IMR-90 (cell line): Measurements from ENCODE around the gene ZNF827.

Experiments
- BHLHE40 ChIP-seq: fragments of 150-350 bp; IDR thresholded peaks from 2 replicates; pipeline ENCODE4 v1.6.1; 2016; ENCODE audit warnings: mild to moderate bottlenecking, low read depth, low read length
- CEBPB ChIP-seq: IDR thresholded peaks from 2 replicates; pipeline ENCODE4 v1.6.1; 2012; ENCODE audit warnings: low read depth, low read length, improper control_type of control experiment
- CTCF ChIP-seq: conservative IDR thresholded peaks from 2 replicates; pipeline ENCODE4 v1.5.1; 2012; ENCODE audit warnings: mild to moderate bottlenecking, low read depth, low read length, improper control_type of control experiment
- MAFK ChIP-seq: IDR thresholded peaks from 2 replicates; pipeline ENCODE4 v1.6.1; 2012; ENCODE audit warnings: low read depth, low read length, improper control_type of control experiment
- MXI1 ChIP-seq: IDR thresholded peaks from 2 replicates; pipeline ENCODE4 v1.6.1; 2012; ENCODE audit warnings: low read depth, mild to moderate bottlenecking, low read length, moderate library complexity, borderline replicate concordance
- POLR2A ChIP-seq: IDR thresholded peaks from 2 replicates; pipeline ENCODE4 v1.6.1; 2012; ENCODE audit warnings: mild to moderate bottlenecking, low read depth, low read length
- RAD21 ChIP-seq: IDR thresholded peaks from 2 replicates; pipeline ENCODE4 v1.6.1; 2012; ENCODE audit warnings: low read length, improper control_type of control experiment
- RCOR1 ChIP-seq: IDR thresholded peaks from 2 replicates; pipeline ENCODE4 v1.6.1; 2012; ENCODE audit warnings: mild to moderate bottlenecking, low read length, improper control_type of control experiment; ENCODE audit not compliant: insufficient replicate concordance
- RFX5 ChIP-seq: IDR thresholded peaks from 2 replicates; pipeline ENCODE4 v1.8.0; 2012; ENCODE audit warnings: low read depth, mild to moderate bottlenecking, low read length, moderate library complexity
- SMC3 ChIP-seq: fragments of 150-350 bp; IDR thresholded peaks from 2 replicates; pipeline ENCODE4 v1.6.1; 2016; ENCODE audit warnings: low read depth, mild to moderate bottlenecking, antibody characterized with exemption, low read length, moderate library complexity
- USF2 ChIP-seq: fragments of 150-350 bp; IDR thresholded peaks from 2 replicates; pipeline ENCODE4 v1.6.1; 2017; ENCODE audit warnings: mild to moderate bottlenecking, antibody characterized with exemption, low read length, low read depth

- TF ChIP-seq CTCF (no peak), CEBPB (no peak), POLR2A (no peak), BHLHE40 (no peak), MXI1 (no peak), MAFK (no peak), RFX5 (no peak), RAD21 (no peak), SMC3 (no peak), USF2 (no peak), RCOR1 (no peak)
Measured at GRCh38 chr4:145824463-145824862, 114.2 kb downstream of the ZNF827 start.
